Measurements from ENCODE around the gene CYB5R3. TPM values are rescaled to one million over a fixed set of nuclear protein-coding genes. Genes with fewer than 3 reads are reported as not detected.
A peak's percentile ranks its signal among the peaks of the same experiment; 100 is the strongest.

The CYB5R3 gene
- total RNA-seq, 4 donors from 2014 or later, result 138 to 294 (median 167) TPM

DNA sequence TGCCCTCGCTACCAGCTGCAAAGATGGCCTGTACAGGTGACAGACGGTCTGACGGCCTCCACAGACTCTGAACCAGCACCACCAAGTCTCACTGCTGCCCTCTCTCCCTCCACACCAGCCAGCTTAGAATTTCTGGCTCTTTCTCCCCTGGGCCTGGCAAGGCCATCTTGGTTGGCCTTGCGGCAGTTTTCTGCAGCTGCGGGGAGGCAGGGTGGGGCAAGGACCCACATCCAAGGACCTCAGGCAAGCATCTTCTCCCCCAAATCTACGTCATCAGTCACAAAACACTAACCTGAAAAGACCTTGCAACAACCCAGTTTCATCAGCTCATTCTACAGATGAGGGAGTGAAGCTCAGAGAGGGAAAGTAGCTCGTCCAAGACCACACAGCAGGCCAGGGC lies 22.8 kb downstream of the CYB5R3 start:
- Histone ChIP-seq H3K27ac (no peak overlapping the region), H3K4me3 (no peak overlapping the region), H3K27me3 (no peaks in the 10 kb centered on the region), H3K4me1 (peaks cover 18 to 28% (median 24%) of the 10 kb centered on the region in 4 donors), H3K9me3 (no peaks in the 10 kb centered on the region), H3K36me3 (peaks cover 0 to 53% (median 10%) of the 10 kb centered on the region in 4 donors)
- intact Hi-C loops (cut with DNase I; ENCODE audit: low total_unique reads) (no loop called here), in situ Hi-C loops (cut with MboI; ENCODE audit: low pct_ligation_motif_present in 1 of 4, low pct_unique_long_range_greater_than_20kb in 1 of 4, low sequenced_read_pairs in 3 of 4) (no loop called here)
- WGBS, 2 donors (ENCODE audit: low coverage in 1 of 2), result 93% methylated on average over 7 of the region's 7 CpGs; no CpG with 5 or more reads in 1 of the 2 donors
- no peak for DNase-seq
- TF ChIP-seq POLR2A (IDR thresholded peaks at IDR 0.05) (no peak), POLR2AphosphoS5 (IDR thresholded peaks at IDR 0.05) (no peak), EP300 (IDR thresholded peaks at IDR 0.05; ENCODE audit: low read depth) (no peak)
- TF ChIP-seq, protein P1, sequence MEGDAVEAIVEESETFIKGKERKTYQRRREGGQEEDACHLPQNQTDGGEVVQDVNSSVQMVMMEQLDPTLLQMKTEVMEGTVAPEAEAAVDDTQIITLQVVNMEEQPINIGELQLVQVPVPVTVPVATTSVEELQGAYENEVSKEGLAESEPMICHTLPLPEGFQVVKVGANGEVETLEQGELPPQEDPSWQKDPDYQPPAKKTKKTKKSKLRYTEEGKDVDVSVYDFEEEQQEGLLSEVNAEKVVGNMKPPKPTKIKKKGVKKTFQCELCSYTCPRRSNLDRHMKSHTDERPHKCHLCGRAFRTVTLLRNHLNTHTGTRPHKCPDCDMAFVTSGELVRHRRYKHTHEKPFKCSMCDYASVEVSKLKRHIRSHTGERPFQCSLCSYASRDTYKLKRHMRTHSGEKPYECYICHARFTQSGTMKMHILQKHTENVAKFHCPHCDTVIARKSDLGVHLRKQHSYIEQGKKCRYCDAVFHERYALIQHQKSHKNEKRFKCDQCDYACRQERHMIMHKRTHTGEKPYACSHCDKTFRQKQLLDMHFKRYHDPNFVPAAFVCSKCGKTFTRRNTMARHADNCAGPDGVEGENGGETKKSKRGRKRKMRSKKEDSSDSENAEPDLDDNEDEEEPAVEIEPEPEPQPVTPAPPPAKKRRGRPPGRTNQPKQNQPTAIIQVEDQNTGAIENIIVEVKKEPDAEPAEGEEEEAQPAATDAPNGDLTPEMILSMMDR (IDR thresholded peaks at IDR 0.05), result no peak

DNA sequence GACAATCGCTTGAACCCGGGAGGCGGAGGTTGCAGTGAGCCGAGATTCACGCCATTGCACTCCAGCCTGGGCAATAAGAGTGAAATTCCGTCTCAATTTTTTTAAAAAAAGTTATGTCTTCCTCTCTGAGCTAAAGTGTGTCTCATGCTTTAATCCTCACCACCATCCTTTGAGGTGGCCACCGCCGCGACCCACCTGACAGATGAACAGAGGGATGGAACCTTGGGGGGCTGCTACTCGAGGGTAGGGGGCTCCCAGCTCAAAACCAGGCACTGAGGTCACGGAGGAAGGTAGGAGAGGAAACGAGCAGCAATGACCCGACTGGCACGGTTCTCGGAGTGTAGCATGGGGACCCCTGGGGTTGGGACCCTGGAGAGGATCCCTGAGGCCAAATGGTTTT lies 23.8 kb downstream of the CYB5R3 start:
- WGBS, 2 donors (ENCODE audit: low coverage in 1 of 2), result 81 to 88% methylated on average over 6 to 15 of the region's 15 CpGs
- H3K4me1 ChIP-seq, result peaks cover 27 to 33% (median 30%) of the 10 kb centered on the region in 4 donors
- H3K36me3 ChIP-seq, result peaks cover 0 to 44% (median 10%) of the 10 kb centered on the region in 4 donors
- no peak overlapping the region for H3K4me3 ChIP-seq
- in situ Hi-C loops (cut with MboI; ENCODE audit: low pct_ligation_motif_present in 1 of 4, low pct_unique_long_range_greater_than_20kb in 1 of 4, low sequenced_read_pairs in 3 of 4), result no loop called here
- intact Hi-C loops (cut with DNase I; ENCODE audit: low total_unique reads), result no loop called here
- TF ChIP-seq, protein P1 (IDR thresholded peaks at IDR 0.05), result no peak
- TF ChIP-seq POLR2AphosphoS5 (IDR thresholded peaks at IDR 0.05), result no peak
- TF ChIP-seq EP300 (IDR thresholded peaks at IDR 0.05; ENCODE audit: low read depth), result no peak
- TF ChIP-seq POLR2A (IDR thresholded peaks at IDR 0.05), result no peak
- H3K27me3 ChIP-seq, result no peaks in the 10 kb centered on the region
- H3K9me3 ChIP-seq, result no peaks in the 10 kb centered on the region
- no peak for DNase-seq
- H3K27ac ChIP-seq, result no peak overlapping the region

DNA sequence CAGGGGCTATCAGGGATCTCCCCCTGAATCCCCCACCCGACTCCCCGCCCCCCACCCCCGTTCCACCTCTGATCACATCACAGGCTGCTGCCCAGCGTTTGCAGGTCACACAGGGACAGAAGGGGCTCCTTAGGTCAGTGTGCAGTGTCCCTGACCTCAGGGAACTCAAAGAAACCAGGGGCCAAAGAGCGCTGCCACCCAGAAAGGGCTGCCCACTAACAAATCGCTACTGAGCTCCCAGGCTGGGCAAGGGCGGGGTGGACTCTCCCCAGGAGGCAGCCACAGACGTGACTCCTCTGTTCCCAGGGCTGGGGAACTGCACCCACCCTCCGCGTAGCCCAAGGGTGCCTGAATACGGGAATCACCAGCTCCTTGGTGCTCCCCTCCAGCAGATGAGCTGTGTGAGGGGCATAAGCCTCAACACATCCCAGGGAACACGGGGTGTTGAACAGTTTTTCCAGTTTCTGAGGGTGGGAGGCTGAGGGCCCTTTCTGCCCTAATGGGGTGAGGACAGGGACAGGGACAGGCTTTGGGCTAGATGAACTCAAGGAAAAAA lies 24.6 kb downstream of the CYB5R3 start:
- H3K27ac ChIP-seq, result peak overlapping the region in 2 of 4 donors; percentile 76 to 82
- 80 to 83% methylated on average over 1 to 12 of the region's 12 CpGs for WGBS, 2 donors (ENCODE audit: low coverage in 1 of 2)
- intact Hi-C loops (cut with DNase I; ENCODE audit: low total_unique reads), result no loop called here

DNA sequence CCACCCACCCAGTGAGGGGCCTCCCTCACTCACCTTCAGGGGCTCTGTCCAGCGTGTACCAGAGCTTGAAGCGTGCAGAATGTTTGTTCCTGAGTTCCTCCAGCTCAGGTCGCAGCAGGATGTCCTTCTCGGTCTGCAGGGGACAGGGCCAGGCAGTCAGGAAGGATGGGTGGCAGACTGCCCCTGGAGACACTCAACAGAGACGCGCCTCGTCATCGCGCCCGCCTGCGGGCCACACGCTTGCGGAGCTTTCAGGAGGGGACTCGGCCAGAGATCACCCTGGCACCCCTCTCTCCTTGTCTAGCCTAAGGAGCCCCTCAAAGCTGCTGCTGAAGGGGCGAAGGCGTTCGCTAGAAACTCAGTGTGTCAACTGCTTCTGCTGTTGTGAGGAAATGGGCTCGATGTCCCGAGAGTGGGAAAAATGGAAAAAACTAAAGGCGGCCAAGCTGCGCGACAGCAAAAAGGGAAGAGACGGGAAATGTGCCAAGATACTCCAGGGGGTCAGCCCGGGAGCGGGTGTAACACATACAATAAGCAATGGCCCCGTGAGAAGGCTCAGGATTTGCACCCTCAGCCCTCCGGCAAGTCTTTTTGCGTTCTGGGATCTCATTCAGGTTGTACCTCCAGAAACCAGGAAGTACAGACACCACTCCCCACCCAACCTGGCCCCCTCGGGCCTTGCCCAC lies 25.3 kb downstream of the CYB5R3 start:
- Histone ChIP-seq H3K4me1 (peaks cover 32 to 48% (median 41%) of the 10 kb centered on the region in 4 donors), H3K27me3 (no peaks in the 10 kb centered on the region), H3K36me3 (peaks cover 0 to 33% (median 6%) of the 10 kb centered on the region in 4 donors), H3K4me3 (no peak overlapping the region), H3K9me3 (no peaks in the 10 kb centered on the region), H3K27ac (peak overlapping the region in 3 of 4 donors; percentile 76 to 87 (median 82))
- intact Hi-C loops (cut with DNase I; ENCODE audit: low total_unique reads) (no loop called here), in situ Hi-C loops (cut with MboI; ENCODE audit: low pct_ligation_motif_present in 1 of 4, low pct_unique_long_range_greater_than_20kb in 1 of 4, low sequenced_read_pairs in 3 of 4) (no loop called here)
- WGBS, 2 donors (ENCODE audit: low coverage in 1 of 2), result 71 to 72% methylated on average over 11 to 29 of the region's 29 CpGs
- peak; percentile 14 for DNase-seq
- TF ChIP-seq EP300 (IDR thresholded peaks at IDR 0.05; ENCODE audit: low read depth), result no peak
- no peak for TF ChIP-seq POLR2A (IDR thresholded peaks at IDR 0.05)
- TF ChIP-seq POLR2AphosphoS5 (IDR thresholded peaks at IDR 0.05), result no peak
- TF ChIP-seq, protein P1 (IDR thresholded peaks at IDR 0.05), result no peak

More for the DNA sequence above, 24.6 kb downstream of the CYB5R3 start:
- no peaks in the 10 kb centered on the region for H3K9me3 ChIP-seq
- H3K4me3 ChIP-seq, result no peak overlapping the region
- H3K27me3 ChIP-seq, result no peaks in the 10 kb centered on the region
- H3K4me1 ChIP-seq, result peaks cover 32 to 41% (median 38%) of the 10 kb centered on the region in 4 donors
- peaks cover 0 to 40% (median 8%) of the 10 kb centered on the region in 4 donors for H3K36me3 ChIP-seq
- in situ Hi-C loops (cut with MboI; ENCODE audit: low pct_ligation_motif_present in 1 of 4, low pct_unique_long_range_greater_than_20kb in 1 of 4, low sequenced_read_pairs in 3 of 4), result no loop called here
- TF ChIP-seq POLR2A (IDR thresholded peaks at IDR 0.05), result no peak
- TF ChIP-seq POLR2AphosphoS5 (IDR thresholded peaks at IDR 0.05), result no peak
- TF ChIP-seq EP300 (IDR thresholded peaks at IDR 0.05; ENCODE audit: low read depth), result no peak
- TF ChIP-seq, protein P1 (IDR thresholded peaks at IDR 0.05), result no peak
- no peak for DNase-seq
